ENCODE results near the gene TRIM15.

GRCh38 chr6:30136570-30137286 is 26.6 kb upstream of the TRIM15 start:
- no peak for TF ChIP-seq POLR2A (IDR thresholded peaks at IDR 0.05; ENCODE audit: low read depth, low read length)
- TF ChIP-seq CTCF (IDR thresholded peaks at IDR 0.05; ENCODE audit: extremely low read depth in 1 of 2, insufficient read depth in 1 of 2, low read depth in 1 of 2, low read length in 2 of 2): no peak
- no peak for TF ChIP-seq JUN (IDR thresholded peaks at IDR 0.05; ENCODE audit: borderline replicate concordance, insufficient read depth, insufficient read length, low read depth)
- TF ChIP-seq EZH2 (IDR thresholded peaks at IDR 0.05; ENCODE audit: borderline replicate concordance, low read depth, low read length, severe bottlenecking): no peak
- no peak for TF ChIP-seq FOS (IDR thresholded peaks at IDR 0.05; ENCODE audit: borderline replicate concordance, insufficient read depth, low read length)
- TF ChIP-seq MAX (IDR thresholded peaks at IDR 0.05; ENCODE audit: insufficient read depth, insufficient read length): no peak
- no peak for TF ChIP-seq POLR2AphosphoS5 (IDR thresholded peaks at IDR 0.05; ENCODE audit: insufficient read depth, low read depth, low read length)
- no peak for TF ChIP-seq MYC (IDR thresholded peaks at IDR 0.05; ENCODE audit: low read depth, low read length)

Data from endothelial cell of umbilical vein (primary cell).